SK-N-SH treated with all-trans-retinoic acid at 6 μM for 48 hours (cell line): ENCODE results near the gene CYP3A7.
"Not testable (repeated sequence)": the region's sequence is repeated elsewhere in the genome, so short reads cannot be mapped to it uniquely, and the experiment has no call there.

Experiments used
- CREB5 ChIP-seq: fragments of 250-450 bp; sonication (Bioruptor Pico); IDR thresholded peaks from 2 replicates; pipeline ENCODE4 v1.5.1; 2020; ENCODE audit warnings: low read depth, mild to moderate bottlenecking, moderate library complexity
- CSDC2 ChIP-seq: fragments of 250-450 bp; sonication (Bioruptor Pico); IDR thresholded peaks from 2 replicates; pipeline ENCODE4 v1.5.0; 2020; ENCODE audit warnings: mild to moderate bottlenecking, moderate library complexity
- ESRRG ChIP-seq: fragments of 250-450 bp; sonication (Bioruptor Pico); IDR thresholded peaks from 2 replicates; pipeline ENCODE4 v1.6.1; 2021; ENCODE audit warnings: mild to moderate bottlenecking
- ISL1 ChIP-seq: fragments of 250-450 bp; sonication (Bioruptor Pico); IDR thresholded peaks from 2 replicates; pipeline ENCODE4 v2.1.2; 2022; ENCODE audit warnings: mild to moderate bottlenecking, moderate library complexity
- OSR1 ChIP-seq: fragments of 250-450 bp; sonication (Bioruptor Pico); IDR thresholded peaks from 2 replicates; pipeline ENCODE4 v1.8.0; 2022; ENCODE audit warnings: moderate library complexity, mild to moderate bottlenecking, inconsistent platforms
- PATZ1 ChIP-seq: fragments of 250-450 bp; sonication (Bioruptor Pico); IDR thresholded peaks from 2 replicates; pipeline ENCODE4 v1.8.0; 2020; ENCODE audit warnings: mild to moderate bottlenecking, moderate library complexity, borderline replicate concordance
- RARB ChIP-seq: fragments of 250-450 bp; sonication (Bioruptor Pico); IDR thresholded peaks from 2 replicates; pipeline ENCODE4 v1.8.0; 2021; ENCODE audit warnings: mild to moderate bottlenecking, moderate library complexity
- SNAI2 ChIP-seq: fragments of 250-450 bp; sonication (Bioruptor Pico); IDR thresholded peaks from 2 replicates; pipeline ENCODE4 v1.5.0; 2020; ENCODE audit warnings: mild to moderate bottlenecking, moderate library complexity
- TOX ChIP-seq: fragments of 250-450 bp; sonication (Bioruptor Pico); IDR thresholded peaks from 2 replicates; pipeline ENCODE4 v1.8.0; 2021; ENCODE audit warnings: mild to moderate bottlenecking, moderate library complexity, borderline replicate concordance
- ZFP30 ChIP-seq: fragments of 450-650 bp; formaldehyde crosslinking; IDR thresholded peaks from 2 replicates; pipeline ENCODE4 v1.5.0; 2022; ENCODE audit warnings: mild to moderate bottlenecking, moderate library complexity
- ZNF70 ChIP-seq: fragments of 450-650 bp; formaldehyde crosslinking; IDR thresholded peaks from 2 replicates; pipeline ENCODE4 v1.5.0; 2020; ENCODE audit warnings: mild to moderate bottlenecking, moderate library complexity
- ZNF8 ChIP-seq: fragments of 450-650 bp; formaldehyde crosslinking; IDR thresholded peaks from 2 replicates; pipeline ENCODE4 v1.5.0; 2020; ENCODE audit warnings: mild to moderate bottlenecking, moderate library complexity

- not testable (repeated sequence) for TF ChIP-seq OSR1 (CRISPR knock-in tag); TOX (CRISPR knock-in tag); ZFP30 (CRISPR knock-in tag); ZNF8 (CRISPR knock-in tag); RARB; CSDC2; CREB5; PATZ1 (CRISPR knock-in tag); ZNF70 (CRISPR knock-in tag); ESRRG (CRISPR knock-in tag); ISL1 (CRISPR knock-in tag); SNAI2 (CRISPR knock-in tag)
Measured at GRCh38 chr7:99769494-99769893, 34.5 kb upstream of the CYP3A7 start.
